HepG2 (cell line): ENCODE results near the gene MRPL54. TPM values are rescaled to one million over a fixed set of nuclear protein-coding genes. Genes with fewer than 3 reads are reported as not detected.
A peak's percentile ranks its signal among the peaks of the same experiment; 100 is the strongest.

Source experiments
- ATF7 ChIP-seq, 2 experiments: fragments of 450-650 bp in 1 of 2; sonication (generic) in 1 of 2; formaldehyde crosslinking in 1 of 2; IDR thresholded peaks; 2 replicates each; pipeline versions ENCODE4 v1.4.0 to v1.6.1; 2016 to 2020; ENCODE audit warnings: antibody characterized with exemption in 1 of 2, mild to moderate bottlenecking in 1 of 2, missing genetic modification reagents in 1 of 2
- FOXO1 ChIP-seq: sonication (generic); formaldehyde crosslinking; IDR thresholded peaks from 2 replicates; pipeline ENCODE4 v1.4.0; 2020; ENCODE audit warnings: missing genetic modification reagents
- IRF2 ChIP-seq: IDR thresholded peaks from 2 replicates; pipeline ENCODE4 v1.6.1; 2018; ENCODE audit warnings: missing genetic modification reagents, missing compliant biosample characterization
- RAD21 ChIP-seq: fragments of 450-650 bp; formaldehyde crosslinking; IDR thresholded peaks from 2 replicates; pipeline ENCODE4 v1.5.0; 2020; ENCODE audit warnings: mild to moderate bottlenecking
- SP5 ChIP-seq: IDR thresholded peaks from 2 replicates; pipeline ENCODE4 v1.6.1; 2016; ENCODE audit warnings: low read depth, borderline replicate concordance
- XRCC5 ChIP-seq: fragments of 200-400 bp; formaldehyde crosslinking; optimal IDR thresholded peaks from 2 replicates; pipeline ENCODE3; 2017; ENCODE audit warnings: mild to moderate bottlenecking, low read length
- ZNF12 ChIP-seq: sonication (generic); formaldehyde crosslinking; IDR thresholded peaks from 2 replicates; pipeline ENCODE4 v1.5.0; 2020; ENCODE audit warnings: missing genetic modification reagents
- ZNF777 ChIP-seq: sonication (generic); formaldehyde crosslinking; IDR thresholded peaks from 2 replicates; pipeline ENCODE4 v1.4.0; 2020; ENCODE audit warnings: missing genetic modification reagents
- ZNF781 ChIP-seq: sonication (generic); formaldehyde crosslinking; IDR thresholded peaks from 2 replicates; pipeline ENCODE4 v1.5.1; 2020; ENCODE audit warnings: borderline replicate concordance, mild to moderate bottlenecking, missing genetic modification reagents; ENCODE audit errors: not compliant biosample characterization
- polyA plus RNA-seq, 8 experiments: library from polyadenylated mRNA; depleted of rRNA in 3 of 8; stranded (reverse) in 7 of 8; unstranded in 1 of 8; fragments of >200 nt; fragmentation: Illumina TruSeq in 4 of 8; extraction: Trizol in 4 of 8; gene quantifications; 2 replicates each; pipeline versions ENCODE4 v1.2.1 to v1.2.3, GENCODE V29; 2011 to 2016; ENCODE audit warnings: low read depth in 4 of 8, missing spikeins in 1 of 8, mixed read lengths in 1 of 8; ENCODE audit not compliant: insufficient read depth in 1 of 8
- total RNA-seq, 5 experiments: library from RNA; depleted of rRNA; stranded (reverse); fragments of >200 nt; fragmentation: Illumina TruSeq; extraction: Trizol; gene quantifications; 2 replicates each; pipeline ENCODE4 v1.2.3, GENCODE V29; 2016; ENCODE audit warnings: low read depth in 1 of 5
- TF ChIP-seq, protein P1 (sequence below): sonication (generic); formaldehyde crosslinking; IDR thresholded peaks from 2 replicates; pipeline ENCODE4 v1.5.0; 2020; ENCODE audit warnings: mild to moderate bottlenecking, missing genetic modification reagents
- TF ChIP-seq, protein P2 (sequence below): sonication (generic); formaldehyde crosslinking; IDR thresholded peaks from 2 replicates; pipeline ENCODE4 v1.4.0; 2020; ENCODE audit warnings: missing genetic modification reagents
- TF ChIP-seq, protein P3 (sequence below): sonication (generic); formaldehyde crosslinking; IDR thresholded peaks from 2 replicates; pipeline ENCODE4 v1.9.0; 2021; ENCODE audit warnings: mild to moderate bottlenecking, missing genetic modification reagents
- TF ChIP-seq, protein P4 (sequence below), 2 experiments: sonication (generic) in 1 of 2; formaldehyde crosslinking in 1 of 2; IDR thresholded peaks; 2 replicates each; pipeline versions ENCODE4 v1.4.0 to v1.6.1; 2018 to 2020; ENCODE audit warnings: missing genetic modification reagents in 2 of 2, borderline replicate concordance in 1 of 2, low read depth in 1 of 2, mild to moderate bottlenecking in 1 of 2, missing biosample characterization in 1 of 2

The MRPL54 gene
- total and polyA plus RNA-seq, 2 of the 13 experiments (the other 11 are each of a cell fraction or from before 2014, with no cell fraction given) = 36.8 to 66.9 TPM

DNA sequence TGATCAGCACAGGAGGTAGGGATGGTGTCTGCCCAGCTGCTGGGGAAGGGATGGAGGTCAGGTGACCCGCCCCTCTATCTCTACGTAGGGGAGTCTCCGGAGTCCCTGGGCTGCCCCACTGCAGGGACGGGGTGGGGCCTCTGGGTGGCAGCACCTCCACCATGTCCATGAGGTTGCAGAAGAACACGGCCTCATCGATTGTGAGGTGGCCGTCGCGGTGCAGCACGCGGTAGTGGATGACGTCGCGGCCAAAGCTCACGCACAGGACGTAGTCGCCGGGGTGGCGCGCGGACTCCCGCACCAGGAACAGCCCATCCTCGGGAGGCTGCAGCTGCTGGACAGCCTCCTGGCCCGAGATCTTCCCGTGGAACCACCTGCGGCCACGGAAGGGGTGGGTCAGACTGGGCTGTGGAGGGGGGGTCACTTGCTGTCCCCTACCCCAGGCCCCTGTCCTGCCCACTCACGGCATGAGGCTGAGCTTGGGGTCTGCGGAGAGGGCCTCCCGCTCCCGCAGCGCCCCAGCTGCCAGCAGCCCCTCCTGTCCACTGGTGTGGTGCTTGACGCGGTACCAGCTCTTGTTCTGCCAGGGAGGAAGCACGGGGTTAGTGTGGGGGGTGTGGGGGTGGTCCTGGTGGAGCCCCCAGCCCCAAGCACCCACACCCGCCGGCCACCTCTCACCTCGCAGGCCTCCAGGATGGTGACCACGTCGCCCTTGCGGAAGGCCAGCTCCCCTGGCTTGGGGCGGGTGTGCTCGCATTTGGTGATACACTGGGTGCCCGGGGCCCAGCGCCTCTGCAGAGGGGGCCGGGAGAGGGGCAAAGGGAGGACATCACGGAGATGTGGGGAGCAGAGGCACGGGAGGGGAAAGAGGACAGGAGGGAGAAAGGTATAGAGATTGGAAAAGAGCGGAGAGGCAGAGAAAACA lies 21.4 kb downstream of the MRPL54 start (continued):
- TF ChIP-seq XRCC5 (peak; percentile 61), IRF2 (CRISPR knock-in tag) (0 out of 2 replicates have a peak, but pooled peaks have one; percentile 29), ZNF777 (peak; percentile 55; the same call in 1 of the 2 replicates), ATF7 (IDR thresholded peaks at IDR 0.05) (peak; percentile 41), ATF7 (CRISPR knock-in tag; IDR thresholded peaks at IDR 0.05) (0 out of 2 replicates have a peak, but pooled peaks have one; percentile 40), ZNF12 (CRISPR knock-in tag) (no peak), ZNF781 (peak; percentile 54), FOXO1 (CRISPR knock-in tag) (peak; percentile 30; the same call in 1 of the 2 replicates), RAD21 (CRISPR knock-in tag) (peak; percentile 70), SP5 (CRISPR knock-in tag) (no peak)
- TF ChIP-seq, protein P1, sequence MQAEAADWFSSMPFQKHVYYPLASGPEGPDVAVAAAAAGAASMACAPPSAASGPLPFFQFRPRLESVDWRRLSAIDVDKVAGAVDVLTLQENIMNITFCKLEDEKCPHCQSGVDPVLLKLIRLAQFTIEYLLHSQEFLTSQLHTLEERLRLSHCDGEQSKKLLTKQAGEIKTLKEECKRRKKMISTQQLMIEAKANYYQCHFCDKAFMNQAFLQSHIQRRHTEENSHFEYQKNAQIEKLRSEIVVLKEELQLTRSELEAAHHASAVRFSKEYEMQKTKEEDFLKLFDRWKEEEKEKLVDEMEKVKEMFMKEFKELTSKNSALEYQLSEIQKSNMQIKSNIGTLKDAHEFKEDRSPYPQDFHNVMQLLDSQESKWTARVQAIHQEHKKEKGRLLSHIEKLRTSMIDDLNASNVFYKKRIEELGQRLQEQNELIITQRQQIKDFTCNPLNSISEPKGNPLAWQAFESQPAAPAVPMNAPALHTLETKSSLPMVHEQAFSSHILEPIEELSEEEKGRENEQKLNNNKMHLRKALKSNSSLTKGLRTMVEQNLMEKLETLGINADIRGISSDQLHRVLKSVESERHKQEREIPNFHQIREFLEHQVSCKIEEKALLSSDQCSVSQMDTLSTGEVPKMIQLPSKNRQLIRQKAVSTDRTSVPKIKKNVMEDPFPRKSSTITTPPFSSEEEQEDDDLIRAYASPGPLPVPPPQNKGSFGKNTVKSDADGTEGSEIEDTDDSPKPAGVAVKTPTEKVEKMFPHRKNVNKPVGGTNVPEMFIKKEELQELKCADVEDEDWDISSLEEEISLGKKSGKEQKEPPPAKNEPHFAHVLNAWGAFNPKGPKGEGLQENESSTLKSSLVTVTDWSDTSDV = no peak
- TF ChIP-seq, protein P2, sequence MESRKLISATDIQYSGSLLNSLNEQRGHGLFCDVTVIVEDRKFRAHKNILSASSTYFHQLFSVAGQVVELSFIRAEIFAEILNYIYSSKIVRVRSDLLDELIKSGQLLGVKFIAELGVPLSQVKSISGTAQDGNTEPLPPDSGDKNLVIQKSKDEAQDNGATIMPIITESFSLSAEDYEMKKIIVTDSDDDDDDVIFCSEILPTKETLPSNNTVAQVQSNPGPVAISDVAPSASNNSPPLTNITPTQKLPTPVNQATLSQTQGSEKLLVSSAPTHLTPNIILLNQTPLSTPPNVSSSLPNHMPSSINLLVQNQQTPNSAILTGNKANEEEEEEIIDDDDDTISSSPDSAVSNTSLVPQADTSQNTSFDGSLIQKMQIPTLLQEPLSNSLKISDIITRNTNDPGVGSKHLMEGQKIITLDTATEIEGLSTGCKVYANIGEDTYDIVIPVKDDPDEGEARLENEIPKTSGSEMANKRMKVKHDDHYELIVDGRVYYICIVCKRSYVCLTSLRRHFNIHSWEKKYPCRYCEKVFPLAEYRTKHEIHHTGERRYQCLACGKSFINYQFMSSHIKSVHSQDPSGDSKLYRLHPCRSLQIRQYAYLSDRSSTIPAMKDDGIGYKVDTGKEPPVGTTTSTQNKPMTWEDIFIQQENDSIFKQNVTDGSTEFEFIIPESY = peak; percentile 72; the same call in 1 of the 2 replicates
- TF ChIP-seq, protein P3, sequence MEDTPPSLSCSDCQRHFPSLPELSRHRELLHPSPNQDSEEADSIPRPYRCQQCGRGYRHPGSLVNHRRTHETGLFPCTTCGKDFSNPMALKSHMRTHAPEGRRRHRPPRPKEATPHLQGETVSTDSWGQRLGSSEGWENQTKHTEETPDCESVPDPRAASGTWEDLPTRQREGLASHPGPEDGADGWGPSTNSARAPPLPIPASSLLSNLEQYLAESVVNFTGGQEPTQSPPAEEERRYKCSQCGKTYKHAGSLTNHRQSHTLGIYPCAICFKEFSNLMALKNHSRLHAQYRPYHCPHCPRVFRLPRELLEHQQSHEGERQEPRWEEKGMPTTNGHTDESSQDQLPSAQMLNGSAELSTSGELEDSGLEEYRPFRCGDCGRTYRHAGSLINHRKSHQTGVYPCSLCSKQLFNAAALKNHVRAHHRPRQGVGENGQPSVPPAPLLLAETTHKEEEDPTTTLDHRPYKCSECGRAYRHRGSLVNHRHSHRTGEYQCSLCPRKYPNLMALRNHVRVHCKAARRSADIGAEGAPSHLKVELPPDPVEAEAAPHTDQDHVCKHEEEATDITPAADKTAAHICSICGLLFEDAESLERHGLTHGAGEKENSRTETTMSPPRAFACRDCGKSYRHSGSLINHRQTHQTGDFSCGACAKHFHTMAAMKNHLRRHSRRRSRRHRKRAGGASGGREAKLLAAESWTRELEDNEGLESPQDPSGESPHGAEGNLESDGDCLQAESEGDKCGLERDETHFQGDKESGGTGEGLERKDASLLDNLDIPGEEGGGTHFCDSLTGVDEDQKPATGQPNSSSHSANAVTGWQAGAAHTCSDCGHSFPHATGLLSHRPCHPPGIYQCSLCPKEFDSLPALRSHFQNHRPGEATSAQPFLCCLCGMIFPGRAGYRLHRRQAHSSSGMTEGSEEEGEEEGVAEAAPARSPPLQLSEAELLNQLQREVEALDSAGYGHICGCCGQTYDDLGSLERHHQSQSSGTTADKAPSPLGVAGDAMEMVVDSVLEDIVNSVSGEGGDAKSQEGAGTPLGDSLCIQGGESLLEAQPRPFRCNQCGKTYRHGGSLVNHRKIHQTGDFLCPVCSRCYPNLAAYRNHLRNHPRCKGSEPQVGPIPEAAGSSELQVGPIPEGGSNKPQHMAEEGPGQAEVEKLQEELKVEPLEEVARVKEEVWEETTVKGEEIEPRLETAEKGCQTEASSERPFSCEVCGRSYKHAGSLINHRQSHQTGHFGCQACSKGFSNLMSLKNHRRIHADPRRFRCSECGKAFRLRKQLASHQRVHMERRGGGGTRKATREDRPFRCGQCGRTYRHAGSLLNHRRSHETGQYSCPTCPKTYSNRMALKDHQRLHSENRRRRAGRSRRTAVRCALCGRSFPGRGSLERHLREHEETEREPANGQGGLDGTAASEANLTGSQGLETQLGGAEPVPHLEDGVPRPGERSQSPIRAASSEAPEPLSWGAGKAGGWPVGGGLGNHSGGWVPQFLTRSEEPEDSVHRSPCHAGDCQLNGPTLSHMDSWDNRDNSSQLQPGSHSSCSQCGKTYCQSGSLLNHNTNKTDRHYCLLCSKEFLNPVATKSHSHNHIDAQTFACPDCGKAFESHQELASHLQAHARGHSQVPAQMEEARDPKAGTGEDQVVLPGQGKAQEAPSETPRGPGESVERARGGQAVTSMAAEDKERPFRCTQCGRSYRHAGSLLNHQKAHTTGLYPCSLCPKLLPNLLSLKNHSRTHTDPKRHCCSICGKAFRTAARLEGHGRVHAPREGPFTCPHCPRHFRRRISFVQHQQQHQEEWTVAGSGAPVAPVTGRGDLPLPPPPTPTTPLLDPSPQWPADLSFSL (CRISPR knock-in tag) = no peak
- TF ChIP-seq, protein P4, sequence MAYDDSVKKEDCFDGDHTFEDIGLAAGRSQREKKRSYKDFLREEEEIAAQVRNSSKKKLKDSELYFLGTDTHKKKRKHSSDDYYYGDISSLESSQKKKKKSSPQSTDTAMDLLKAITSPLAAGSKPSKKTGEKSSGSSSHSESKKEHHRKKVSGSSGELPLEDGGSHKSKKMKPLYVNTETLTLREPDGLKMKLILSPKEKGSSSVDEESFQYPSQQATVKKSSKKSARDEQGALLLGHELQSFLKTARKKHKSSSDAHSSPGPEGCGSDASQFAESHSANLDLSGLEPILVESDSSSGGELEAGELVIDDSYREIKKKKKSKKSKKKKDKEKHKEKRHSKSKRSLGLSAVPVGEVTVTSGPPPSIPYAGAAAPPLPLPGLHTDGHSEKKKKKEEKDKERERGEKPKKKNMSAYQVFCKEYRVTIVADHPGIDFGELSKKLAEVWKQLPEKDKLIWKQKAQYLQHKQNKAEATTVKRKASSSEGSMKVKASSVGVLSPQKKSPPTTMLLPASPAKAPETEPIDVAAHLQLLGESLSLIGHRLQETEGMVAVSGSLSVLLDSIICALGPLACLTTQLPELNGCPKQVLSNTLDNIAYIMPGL (CRISPR knock-in tag; IDR thresholded peaks at IDR 0.05; ENCODE audit: borderline replicate concordance in 1 of 2, low read depth in 1 of 2) = peak; percentile 30 to 45; a peak in 2 of 4 replicates
